Measurements from ENCODE around the gene ABHD11.
"Not testable (repeated sequence)": the region's sequence is repeated elsewhere in the genome, so short reads cannot be mapped to it uniquely, and the experiment has no call there.

GRCh38 chr7:73720443-73720842, 18.2 kb downstream of the ABHD11 start:
- TF ChIP-seq, protein P1, sequence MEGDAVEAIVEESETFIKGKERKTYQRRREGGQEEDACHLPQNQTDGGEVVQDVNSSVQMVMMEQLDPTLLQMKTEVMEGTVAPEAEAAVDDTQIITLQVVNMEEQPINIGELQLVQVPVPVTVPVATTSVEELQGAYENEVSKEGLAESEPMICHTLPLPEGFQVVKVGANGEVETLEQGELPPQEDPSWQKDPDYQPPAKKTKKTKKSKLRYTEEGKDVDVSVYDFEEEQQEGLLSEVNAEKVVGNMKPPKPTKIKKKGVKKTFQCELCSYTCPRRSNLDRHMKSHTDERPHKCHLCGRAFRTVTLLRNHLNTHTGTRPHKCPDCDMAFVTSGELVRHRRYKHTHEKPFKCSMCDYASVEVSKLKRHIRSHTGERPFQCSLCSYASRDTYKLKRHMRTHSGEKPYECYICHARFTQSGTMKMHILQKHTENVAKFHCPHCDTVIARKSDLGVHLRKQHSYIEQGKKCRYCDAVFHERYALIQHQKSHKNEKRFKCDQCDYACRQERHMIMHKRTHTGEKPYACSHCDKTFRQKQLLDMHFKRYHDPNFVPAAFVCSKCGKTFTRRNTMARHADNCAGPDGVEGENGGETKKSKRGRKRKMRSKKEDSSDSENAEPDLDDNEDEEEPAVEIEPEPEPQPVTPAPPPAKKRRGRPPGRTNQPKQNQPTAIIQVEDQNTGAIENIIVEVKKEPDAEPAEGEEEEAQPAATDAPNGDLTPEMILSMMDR (IDR thresholded peaks at IDR 0.05), result not testable (repeated sequence)
- not testable (repeated sequence) for TF ChIP-seq POLR2A (IDR thresholded peaks at IDR 0.05)

Data from body of pancreas (tissue), 4 donors.